C4-2B (cell line): ENCODE measurements around the gene DKK1.

Source experiments
- ZFX ChIP-seq: fragments of 450-650 bp; IDR thresholded peaks from 2 replicates; pipeline ENCODE4 v1.6.1; 2017
- TF ChIP-seq, protein P1 (sequence below): fragments of 450-650 bp; conservative IDR thresholded peaks from 2 replicates; pipeline ENCODE4 v1.5.1; 2017; ENCODE audit warnings: mild to moderate bottlenecking

- TF ChIP-seq, protein P1, sequence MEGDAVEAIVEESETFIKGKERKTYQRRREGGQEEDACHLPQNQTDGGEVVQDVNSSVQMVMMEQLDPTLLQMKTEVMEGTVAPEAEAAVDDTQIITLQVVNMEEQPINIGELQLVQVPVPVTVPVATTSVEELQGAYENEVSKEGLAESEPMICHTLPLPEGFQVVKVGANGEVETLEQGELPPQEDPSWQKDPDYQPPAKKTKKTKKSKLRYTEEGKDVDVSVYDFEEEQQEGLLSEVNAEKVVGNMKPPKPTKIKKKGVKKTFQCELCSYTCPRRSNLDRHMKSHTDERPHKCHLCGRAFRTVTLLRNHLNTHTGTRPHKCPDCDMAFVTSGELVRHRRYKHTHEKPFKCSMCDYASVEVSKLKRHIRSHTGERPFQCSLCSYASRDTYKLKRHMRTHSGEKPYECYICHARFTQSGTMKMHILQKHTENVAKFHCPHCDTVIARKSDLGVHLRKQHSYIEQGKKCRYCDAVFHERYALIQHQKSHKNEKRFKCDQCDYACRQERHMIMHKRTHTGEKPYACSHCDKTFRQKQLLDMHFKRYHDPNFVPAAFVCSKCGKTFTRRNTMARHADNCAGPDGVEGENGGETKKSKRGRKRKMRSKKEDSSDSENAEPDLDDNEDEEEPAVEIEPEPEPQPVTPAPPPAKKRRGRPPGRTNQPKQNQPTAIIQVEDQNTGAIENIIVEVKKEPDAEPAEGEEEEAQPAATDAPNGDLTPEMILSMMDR: no peak
- TF ChIP-seq ZFX: no peak
Observed at GRCh38 chr10:52326382-52326781, 12.3 kb downstream of the DKK1 start.
